ENCODE data around the gene FBXW8. TPM values are rescaled to one million over a fixed set of nuclear protein-coding genes. Genes with fewer than 3 reads are reported as not detected.

FBXW8 gene
- total RNA-seq, 4 donors from 2014 or later: 4.7 to 28.9 (median 9.2) TPM

DNA sequence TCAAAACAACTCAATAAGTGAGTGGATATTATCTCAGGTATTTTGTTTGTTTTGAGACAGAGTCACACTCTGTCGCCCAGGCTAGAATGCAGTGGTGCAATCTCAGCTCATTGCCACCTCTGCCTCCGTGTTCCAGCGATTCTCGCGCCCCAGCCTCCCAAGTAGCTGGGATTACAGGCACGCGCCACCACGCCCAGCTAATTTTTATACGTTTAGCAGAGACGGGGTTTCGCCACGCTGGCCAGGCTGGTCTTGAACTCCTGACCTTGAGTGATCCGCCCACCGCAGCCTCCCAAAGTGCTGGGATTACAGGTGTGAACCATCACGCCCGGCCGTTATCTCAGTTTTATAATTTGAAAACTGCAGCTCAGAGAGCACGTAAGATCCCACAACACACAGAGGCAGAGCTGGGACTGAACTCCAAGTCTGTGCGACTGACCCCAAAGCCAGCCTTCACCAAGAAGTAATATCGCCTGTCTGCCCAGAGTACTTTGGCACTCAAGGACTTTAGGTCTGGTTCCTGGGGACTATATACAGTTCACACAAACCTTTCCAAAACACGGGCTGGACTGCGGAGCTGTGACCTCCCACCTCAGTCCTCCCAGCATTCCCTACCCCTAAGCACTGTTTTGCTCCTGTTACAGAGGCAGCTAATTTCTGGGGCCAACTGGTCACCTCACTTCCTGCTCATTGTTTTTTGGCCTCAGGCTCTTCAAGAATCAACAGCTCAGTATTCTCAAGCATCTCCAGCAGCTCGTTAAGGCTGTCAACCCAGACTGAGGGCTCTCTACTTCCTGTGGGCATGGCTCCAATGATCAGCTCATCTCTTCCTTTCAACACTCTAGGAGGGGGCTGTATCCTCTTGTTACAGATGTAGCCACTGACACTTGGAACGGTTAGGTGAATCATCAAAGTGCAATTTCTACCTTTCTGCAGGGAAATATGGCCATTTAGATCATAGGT lies 165.9 kb downstream of the FBXW8 start:
- DNase-seq: no peak
- TF ChIP-seq, protein P1, sequence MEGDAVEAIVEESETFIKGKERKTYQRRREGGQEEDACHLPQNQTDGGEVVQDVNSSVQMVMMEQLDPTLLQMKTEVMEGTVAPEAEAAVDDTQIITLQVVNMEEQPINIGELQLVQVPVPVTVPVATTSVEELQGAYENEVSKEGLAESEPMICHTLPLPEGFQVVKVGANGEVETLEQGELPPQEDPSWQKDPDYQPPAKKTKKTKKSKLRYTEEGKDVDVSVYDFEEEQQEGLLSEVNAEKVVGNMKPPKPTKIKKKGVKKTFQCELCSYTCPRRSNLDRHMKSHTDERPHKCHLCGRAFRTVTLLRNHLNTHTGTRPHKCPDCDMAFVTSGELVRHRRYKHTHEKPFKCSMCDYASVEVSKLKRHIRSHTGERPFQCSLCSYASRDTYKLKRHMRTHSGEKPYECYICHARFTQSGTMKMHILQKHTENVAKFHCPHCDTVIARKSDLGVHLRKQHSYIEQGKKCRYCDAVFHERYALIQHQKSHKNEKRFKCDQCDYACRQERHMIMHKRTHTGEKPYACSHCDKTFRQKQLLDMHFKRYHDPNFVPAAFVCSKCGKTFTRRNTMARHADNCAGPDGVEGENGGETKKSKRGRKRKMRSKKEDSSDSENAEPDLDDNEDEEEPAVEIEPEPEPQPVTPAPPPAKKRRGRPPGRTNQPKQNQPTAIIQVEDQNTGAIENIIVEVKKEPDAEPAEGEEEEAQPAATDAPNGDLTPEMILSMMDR (IDR thresholded peaks at IDR 0.05): no peak
- TF ChIP-seq POLR2A (IDR thresholded peaks at IDR 0.05): no peak
- Histone ChIP-seq H3K4me3 (no peak overlapping the region), H3K36me3 (no peaks in the 10 kb centered on the region), H3K27me3 (no peaks in the 10 kb centered on the region), H3K4me1 (no peaks in the 10 kb centered on the region), H3K27ac (no peak overlapping the region), H3K9me3 (no peaks in the 10 kb centered on the region)

DNA sequence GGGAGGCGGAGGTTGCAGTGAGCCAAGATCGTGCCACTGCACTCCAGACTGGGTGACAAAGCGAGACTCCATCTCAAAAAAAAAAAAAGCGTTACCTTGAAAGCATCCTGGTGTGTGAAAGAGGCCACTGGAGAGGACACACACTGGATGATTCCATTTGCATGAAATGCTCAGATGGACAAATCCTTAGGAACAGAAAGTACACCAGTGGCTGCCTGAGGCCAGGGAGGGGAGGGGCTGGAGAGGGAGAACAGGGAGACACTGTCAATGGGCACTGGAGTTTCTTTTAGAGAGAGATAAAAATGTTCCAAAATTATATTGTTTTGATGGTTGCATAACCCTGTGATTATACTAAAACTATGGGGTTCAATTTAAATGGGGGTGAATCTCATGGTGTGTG lies 168.7 kb downstream of the FBXW8 start:
- Histone ChIP-seq H3K9me3 (no peaks in the 10 kb centered on the region), H3K27me3 (no peaks in the 10 kb centered on the region), H3K4me3 (no peak overlapping the region), H3K4me1 (no peaks in the 10 kb centered on the region), H3K36me3 (no peaks in the 10 kb centered on the region), H3K27ac (no peak overlapping the region)
- DNase-seq: no peak
- TF ChIP-seq, protein P1 (IDR thresholded peaks at IDR 0.05): no peak
- TF ChIP-seq POLR2A (IDR thresholded peaks at IDR 0.05): no peak

DNA sequence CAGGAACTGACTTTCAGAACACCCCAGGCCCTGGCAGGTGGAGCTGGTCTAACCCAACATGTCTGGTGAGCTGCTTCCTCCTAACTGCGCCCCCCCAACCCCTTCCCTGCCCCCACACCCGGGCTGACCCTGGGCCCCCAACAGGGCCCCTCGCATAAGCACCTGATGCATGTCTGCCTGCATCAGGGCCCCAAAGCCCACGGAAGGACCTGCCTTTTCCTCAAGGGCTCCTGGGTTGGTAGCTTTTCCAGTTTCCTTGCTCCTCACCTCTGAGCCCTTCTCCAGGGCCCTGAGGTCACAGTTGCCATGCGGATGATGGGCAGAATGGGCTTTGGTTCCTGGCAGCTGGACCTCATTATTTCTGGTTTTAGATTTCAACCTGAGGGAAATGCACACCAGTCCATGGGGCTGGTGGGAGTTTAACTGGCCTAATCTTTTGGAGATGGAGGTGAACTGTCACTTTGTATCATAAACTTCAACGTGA lies 170.0 kb downstream of the FBXW8 start:
- Histone ChIP-seq H3K27me3 (no peaks in the 10 kb centered on the region), H3K9me3 (no peaks in the 10 kb centered on the region), H3K4me3 (no peak overlapping the region), H3K36me3 (no peaks in the 10 kb centered on the region), H3K4me1 (no peaks in the 10 kb centered on the region), H3K27ac (no peak overlapping the region)
- DNase-seq: no peak
- TF ChIP-seq, protein P1 (IDR thresholded peaks at IDR 0.05): no peak
- TF ChIP-seq POLR2A (IDR thresholded peaks at IDR 0.05): no peak

Other genes starting within 250 kb of the FBXW8 start
- 10 to 100 TPM; 21.5 to 36.3 (median 30.3) TPM for gene SPRING1, start 172.9 kb upstream of the FBXW8 start, total RNA-seq
- 1 to 10 TPM in 3 of 4 donors, under 1 TPM in 1; 0.38 to 3.9 (median 3.1) TPM for gene RNFT2, start 172.6 kb upstream of the FBXW8 start, total RNA-seq
- gene HRK, start 29.5 kb upstream of the FBXW8 start, total RNA-seq: not detected
- gene TESC, start 188.5 kb downstream of the FBXW8 start, total RNA-seq: 10 to 100 TPM in 1 of 4 donors, 1 to 10 TPM in 3; 1.8 to 32.2 (median 3.2) TPM